T-cell (primary cell): ENCODE measurements around the gene ZNF804A. TPM values are rescaled to one million over a fixed set of nuclear protein-coding genes. Genes with fewer than 3 reads are reported as not detected.

Experiments used
- ATAC-seq, 4 experiments: fragments of 200-7000 bp in 3 of 4; fragments of 150-1000 bp in 1 of 4; cut with Tn5 transposase; replicated peaks in 1 of 4; 1 replicate in 3 of 4; 2 replicates in 1 of 4; pipeline ENCODE4 v1.10.0; 2021; ENCODE audit warnings: moderate library complexity in 3 of 4, mild to moderate bottlenecking in 2 of 4, moderate number of reproducible peaks in 1 of 4
- CTCF ChIA-PET, 2 donors: fragments of 300-600 bp; sonication (Branson Sonifier 250); formaldehyde crosslinking; loops; one replicate each; lab custom pipeline; 2022; ENCODE audit warnings: antibody characterized with exemption in 2 of 2; lab: Charles Lee
- POLR2A ChIA-PET, 2 donors: fragments of 300-600 bp; sonication (Branson Sonifier 250); formaldehyde crosslinking; loops; one replicate each; lab custom pipeline; 2022; ENCODE audit warnings: antibody characterized with exemption in 2 of 2; lab: Charles Lee
- DNase-seq, 35 experiments: peaks; one replicate each; pipeline versions ENCODE4 v3.0.0 to v3.0.0-alpha.2; 2013 to 2023
- H3K27ac ChIP-seq: one replicate; pipeline ENCODE4 v1.5.1; 2013; ENCODE audit warnings: low read length
- H3K27me3 ChIP-seq, 2 experiments: replicated peaks in 1 of 2; 1 replicate in 1 of 2; 2 replicates in 1 of 2; pipeline versions ENCODE4 v1.6.1 to v1.7.0; 2013; ENCODE audit warnings: low read length in 1 of 2, mixed read lengths in 1 of 2; ENCODE audit not compliant: control insufficient read depth in 2 of 2, insufficient read depth in 2 of 2; ENCODE audit errors: extremely low read depth in 1 of 2
- H3K36me3 ChIP-seq, 2 donors: 1 replicate in 1 of 2; 2 replicates in 1 of 2; pipeline versions ENCODE4 v1.6.1 to v1.7.0; 2013; ENCODE audit warnings: low read length in 1 of 2; ENCODE audit not compliant: control insufficient read depth in 2 of 2, insufficient read depth in 1 of 2; ENCODE audit errors: extremely low read depth in 1 of 2
- H3K4me1 ChIP-seq, 2 experiments: 1 replicate in 1 of 2; 2 replicates in 1 of 2; pipeline versions ENCODE4 v1.6.1 to v1.7.0; 2013; ENCODE audit warnings: low read length in 2 of 2, mixed read lengths in 1 of 2; ENCODE audit not compliant: insufficient read depth in 2 of 2, control insufficient read depth in 1 of 2; ENCODE audit errors: extremely low read depth in 1 of 2
- H3K4me3 ChIP-seq, 2 donors: 1 replicate in 1 of 2; 2 replicates in 1 of 2; pipeline versions ENCODE4 v1.5.1 to v1.7.0; 2013; ENCODE audit warnings: mild to moderate bottlenecking in 2 of 2, low read length in 1 of 2, moderate library complexity in 1 of 2; ENCODE audit not compliant: control insufficient read depth in 1 of 2; ENCODE audit errors: extremely low read depth in 1 of 2
- H3K9me3 ChIP-seq: 2 replicates; pipeline ENCODE4 v1.7.0; 2013
- H3K27ac Mint-ChIP-seq, 2 donors: one replicate each; pipeline ENCODE4 v1.8.0; 2020 to 2021; ENCODE audit warnings: mild to moderate bottlenecking in 2 of 2, mixed read lengths in 2 of 2
- H3K27me3 Mint-ChIP-seq, 2 donors: one replicate each; pipeline ENCODE4 v1.8.0; 2021 to 2022; ENCODE audit warnings: mixed read lengths in 2 of 2
- H3K36me3 Mint-ChIP-seq: one replicate; pipeline ENCODE4 v1.8.0; 2021; ENCODE audit warnings: mixed read lengths
- H3K4me1 Mint-ChIP-seq, 3 donors: one replicate each; pipeline ENCODE4 v1.8.0; 2020 to 2022; ENCODE audit warnings: mixed read lengths in 3 of 3, mild to moderate bottlenecking in 1 of 3
- H3K4me3 Mint-ChIP-seq, 3 donors: one replicate each; pipeline ENCODE4 v1.8.0; 2020 to 2022; ENCODE audit warnings: mild to moderate bottlenecking in 3 of 3, mixed read lengths in 3 of 3, moderate library complexity in 3 of 3
- H3K9me3 Mint-ChIP-seq, 3 donors: one replicate each; pipeline ENCODE4 v1.8.0; 2020 to 2022; ENCODE audit warnings: mixed read lengths in 3 of 3
- WGBS: methylation state at CpG from one replicate; pipeline ENCODE4 v1.1.5; 2013; ENCODE audit warnings: missing lambda C conversion rate; ENCODE audit not compliant: insufficient coverage; 5-methylcytosine and 5-hydroxymethylcytosine counted together
- total RNA-seq, 35 experiments: library from RNA in 6 of 35; stranded (reverse) in 6 of 35; fragments of 120-200 nt in 1 of 35; gene quantifications; one replicate each; pipeline versions ENCODE4 v1.2.1 to v1.2.4 and lab custom pipeline; 2013 to 2026

ZNF804A gene
- total RNA-seq, 5 donors from 2014 or later (not counting 1 experiment from before 2014, with no cell fraction given), result 0.06 to 0.13 (median 0.06) TPM; not detected in 2

- DNase-seq (no peak), ATAC-seq (no peak)
- Mint-ChIP-seq H3K36me3 (no peaks in the 10 kb centered on the region), H3K9me3 (peaks cover 7 to 20% (median 14%) of the 10 kb centered on the region in 3 donors), H3K27ac (no peak overlapping the region), H3K4me3 (no peak overlapping the region), H3K4me1 (no peaks in the 10 kb centered on the region), H3K27me3 (no peaks in the 10 kb centered on the region)
- Histone ChIP-seq H3K27ac (no peak overlapping the region), H3K4me3 (no peak overlapping the region), H3K27me3 (no peaks in the 10 kb centered on the region), H3K36me3 (no peaks in the 10 kb centered on the region), H3K4me1 (no peaks in the 10 kb centered on the region), H3K9me3 (peaks cover 2% of the 10 kb centered on the region)
- ChIA-PET POLR2A (no interaction called here), CTCF (no interaction called here)
Observed at GRCh38 chr2:184936761-184937160, 338.4 kb downstream of the ZNF804A start.

DNA sequence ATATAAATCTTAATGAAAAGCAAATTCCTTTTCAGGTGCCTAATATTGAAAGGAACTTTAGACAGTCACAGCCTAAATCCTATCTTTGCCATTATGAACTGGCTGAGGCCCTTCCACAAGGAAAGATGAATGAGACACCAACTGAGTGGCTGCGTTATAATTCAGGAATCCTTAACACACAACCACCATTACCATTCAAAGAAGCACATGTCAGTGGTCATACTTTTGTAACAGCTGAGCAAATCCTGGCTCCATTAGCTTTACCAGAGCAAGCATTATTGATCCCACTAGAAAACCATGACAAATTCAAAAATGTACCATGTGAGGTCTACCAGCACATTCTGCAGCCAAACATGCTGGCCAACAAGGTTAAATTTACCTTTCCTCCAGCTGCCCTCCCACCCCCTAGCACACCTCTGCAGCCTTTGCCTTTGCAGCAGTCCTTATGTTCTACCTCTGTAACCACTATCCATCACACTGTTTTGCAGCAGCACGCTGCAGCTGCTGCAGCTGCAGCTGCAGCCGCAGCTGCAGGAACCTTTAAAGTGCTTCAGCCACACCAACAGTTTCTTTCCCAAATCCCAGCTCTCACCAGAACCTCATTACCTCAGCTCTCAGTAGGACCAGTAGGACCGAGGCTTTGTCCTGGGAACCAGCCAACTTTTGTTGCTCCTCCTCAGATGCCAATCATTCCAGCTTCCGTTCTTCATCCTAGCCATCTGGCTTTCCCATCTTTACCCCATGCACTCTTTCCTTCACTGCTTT lies 340.1 kb downstream of the ZNF804A start:
- no peaks in the 10 kb centered on the region for H3K27me3 Mint-ChIP-seq
- no peaks in the 10 kb centered on the region for H3K27me3 ChIP-seq
- H3K36me3 Mint-ChIP-seq, result no peaks in the 10 kb centered on the region
- peaks cover 2% of the 10 kb centered on the region for H3K9me3 ChIP-seq
- DNase-seq (no peak), ATAC-seq (no peak)
- POLR2A ChIA-PET, result no interaction called here
- WGBS, result 79% methylated on average over 5 of the region's 5 CpGs
- no peaks in the 10 kb centered on the region for H3K36me3 ChIP-seq
- H3K27ac ChIP-seq, result no peak overlapping the region
- CTCF ChIA-PET, result no interaction called here
- no peaks in the 10 kb centered on the region for H3K4me1 ChIP-seq
- H3K4me1 Mint-ChIP-seq, result no peaks in the 10 kb centered on the region
- no peak overlapping the region for H3K4me3 ChIP-seq
- no peak overlapping the region for H3K27ac Mint-ChIP-seq
- no peak overlapping the region for H3K4me3 Mint-ChIP-seq
- H3K9me3 Mint-ChIP-seq, result peaks cover 5 to 20% (median 9%) of the 10 kb centered on the region in 3 donors

GRCh38 chr2:184945326-184945725 lies 347.0 kb downstream of the ZNF804A start:
- 30% methylated on average over 3 of the region's 4 CpGs for WGBS
- ChIA-PET POLR2A (no interaction called here), CTCF (no interaction called here)
- Histone ChIP-seq H3K36me3 (no peaks in the 10 kb centered on the region), H3K4me1 (no peaks in the 10 kb centered on the region), H3K27ac (no peak overlapping the region), H3K27me3 (no peaks in the 10 kb centered on the region), H3K9me3 (no peaks in the 10 kb centered on the region), H3K4me3 (no peak overlapping the region)
- Mint-ChIP-seq H3K27ac (no peak overlapping the region), H3K9me3 (peaks cover 4 to 10% (median 7%) of the 10 kb centered on the region in 3 donors), H3K4me3 (no peak overlapping the region), H3K36me3 (no peaks in the 10 kb centered on the region), H3K27me3 (no peaks in the 10 kb centered on the region), H3K4me1 (no peaks in the 10 kb centered on the region)
- ATAC-seq (no peak), DNase-seq (no peak)

DNA sequence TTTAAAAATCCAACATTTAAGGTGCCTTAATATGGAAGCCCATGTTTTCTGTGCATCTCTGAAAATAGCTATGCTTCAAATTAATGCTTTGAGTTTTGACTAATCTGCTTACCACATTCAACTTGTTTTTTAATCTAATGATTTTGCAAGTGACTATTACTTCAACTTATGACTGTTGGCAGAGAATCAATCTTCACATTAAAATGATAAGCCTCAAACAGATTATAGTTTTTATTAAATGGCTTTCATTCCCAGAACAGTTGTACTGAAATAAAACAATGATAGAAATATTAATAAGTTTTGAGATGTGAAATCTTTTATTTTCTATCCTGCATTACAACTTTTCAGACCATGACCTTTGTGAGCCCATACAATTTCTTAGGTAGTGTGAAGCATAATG lies 347.5 kb downstream of the ZNF804A start:
- H3K27ac Mint-ChIP-seq, result no peak overlapping the region

GRCh38 chr2:184956856-184957255 lies 358.5 kb downstream of the ZNF804A start:
- no peaks in the 10 kb centered on the region for H3K27me3 Mint-ChIP-seq
- H3K4me1 ChIP-seq, result no peaks in the 10 kb centered on the region
- H3K9me3 ChIP-seq, result peaks cover 2% of the 10 kb centered on the region
- no peaks in the 10 kb centered on the region for H3K36me3 Mint-ChIP-seq
- H3K27ac ChIP-seq, result no peak overlapping the region
- ChIA-PET CTCF (no interaction called here), POLR2A (no interaction called here)
- no peak for DNase-seq
- H3K27me3 ChIP-seq, result no peaks in the 10 kb centered on the region
- H3K4me1 Mint-ChIP-seq, result no peaks in the 10 kb centered on the region
- H3K36me3 ChIP-seq, result no peaks in the 10 kb centered on the region
- no peak overlapping the region for H3K27ac Mint-ChIP-seq
- no peak overlapping the region for H3K4me3 Mint-ChIP-seq
- WGBS, result no CpG with 5 or more reads among the region's 3 CpGs
- no peak overlapping the region for H3K4me3 ChIP-seq
- peaks cover 0 to 5% (median 4%) of the 10 kb centered on the region in 3 donors for H3K9me3 Mint-ChIP-seq
- ATAC-seq, result no peak

More for the DNA sequence above, 347.5 kb downstream of the ZNF804A start:
- no peaks in the 10 kb centered on the region for H3K27me3 ChIP-seq
- no peaks in the 10 kb centered on the region for H3K27me3 Mint-ChIP-seq
- POLR2A ChIA-PET, result no interaction called here
- no peaks in the 10 kb centered on the region for H3K9me3 ChIP-seq
- CTCF ChIA-PET, result no interaction called here
- H3K4me1 ChIP-seq, result no peaks in the 10 kb centered on the region
- H3K36me3 ChIP-seq, result no peaks in the 10 kb centered on the region
- peaks cover 2 to 10% (median 7%) of the 10 kb centered on the region in 3 donors for H3K9me3 Mint-ChIP-seq
- no peaks in the 10 kb centered on the region for H3K36me3 Mint-ChIP-seq
- no peak overlapping the region for H3K27ac ChIP-seq
- ATAC-seq, result no peak
- no peak for DNase-seq
- H3K4me1 Mint-ChIP-seq, result no peaks in the 10 kb centered on the region
- H3K4me3 ChIP-seq, result no peak overlapping the region
- H3K4me3 Mint-ChIP-seq, result no peak overlapping the region

- Mint-ChIP-seq H3K9me3 (peaks cover 0 to 7% (median 0%) of the 10 kb centered on the region in 3 donors), H3K4me3 (no peak overlapping the region), H3K27ac (no peak overlapping the region), H3K36me3 (no peaks in the 10 kb centered on the region), H3K27me3 (no peaks in the 10 kb centered on the region), H3K4me1 (no peaks in the 10 kb centered on the region)
- DNase-seq (no peak), ATAC-seq (no peak)
- no CpG with 5 or more reads among the region's 3 CpGs for WGBS
- Histone ChIP-seq H3K27ac (no peak overlapping the region), H3K27me3 (no peaks in the 10 kb centered on the region), H3K4me3 (no peak overlapping the region), H3K4me1 (no peaks in the 10 kb centered on the region), H3K36me3 (no peaks in the 10 kb centered on the region), H3K9me3 (no peaks in the 10 kb centered on the region)
- ChIA-PET POLR2A (no interaction called here), CTCF (no interaction called here)
Observed at GRCh38 chr2:184971546-184972068, 373.3 kb downstream of the ZNF804A start.
